GM19438 (cell line): ENCODE data around the gene IGF1R.
A peak's percentile ranks its signal among the peaks of the same experiment; 100 is the strongest.
"Not testable (repeated sequence)": the region's sequence is repeated elsewhere in the genome, so short reads cannot be mapped to it uniquely, and the experiment has no call there.

Source experiments
- ATAC-seq: cut with Tn5 transposase; IDR thresholded peaks from one replicate; pipeline ENCODE4 v1.9.1; 2021; ENCODE audit warnings: low read depth; ENCODE audit not compliant: unreplicated experiment

The IGF1R gene

GRCh38 chr15:98647774-98648653 lies at the start of gene IGF1R:
Gene IGF1R (plus strand): TSS chr15:98648539. CDS start chr15:98649582, 1,043 bp downstream.
- ATAC-seq: peak; percentile 52

- ATAC-seq: peak; percentile 90
Measured at GRCh38 chr15:98599909-98600691, 48.2 kb upstream of the IGF1R start.

- no peak for ATAC-seq
Measured at GRCh38 chr15:98604983-98605382, 43.4 kb upstream of the IGF1R start.

GRCh38 chr15:98609144-98609852 lies 39.0 kb upstream of the IGF1R start:
- no peak for ATAC-seq

- ATAC-seq: no peak
Measured at GRCh38 chr15:98610991-98611390, 37.3 kb upstream of the IGF1R start.

- ATAC-seq: no peak
Measured at GRCh38 chr15:98611808-98612207, 36.5 kb upstream of the IGF1R start.

GRCh38 chr15:98612490-98613110 lies 35.7 kb upstream of the IGF1R start:
- ATAC-seq: no peak

- ATAC-seq: no peak
Measured at GRCh38 chr15:98614681-98615080, 33.7 kb upstream of the IGF1R start.

- no peak for ATAC-seq
Measured at GRCh38 chr15:98616397-98616796, 31.9 kb upstream of the IGF1R start.

- ATAC-seq: no peak
Measured at GRCh38 chr15:98617328-98617980, 30.9 kb upstream of the IGF1R start.

- ATAC-seq: not testable (repeated sequence)
Measured at GRCh38 chr15:98618576-98618975, 29.8 kb upstream of the IGF1R start.

GRCh38 chr15:98620020-98620419 lies 28.3 kb upstream of the IGF1R start:
- no peak for ATAC-seq

- no peak for ATAC-seq
Measured at GRCh38 chr15:98621021-98621420, 27.3 kb upstream of the IGF1R start.

- ATAC-seq: no peak
Measured at GRCh38 chr15:98625614-98626013, 22.7 kb upstream of the IGF1R start.

GRCh38 chr15:98626153-98626552 lies 22.2 kb upstream of the IGF1R start:
- ATAC-seq: no peak

- ATAC-seq: no peak
Measured at GRCh38 chr15:98628216-98628615, 20.1 kb upstream of the IGF1R start.

- ATAC-seq: no peak
Measured at GRCh38 chr15:98635848-98636247, 12.5 kb upstream of the IGF1R start.

GRCh38 chr15:98643115-98643514 lies 5.2 kb upstream of the IGF1R start:
- ATAC-seq: no peak

- ATAC-seq: no peak
Measured at GRCh38 chr15:98646546-98647025, 1.8 kb upstream of the IGF1R start.
